ENCODE data around the gene SULT1C4. TPM values are rescaled to one million over a fixed set of nuclear protein-coding genes. Genes with fewer than 3 reads are reported as not detected.

Gene SULT1C4
- total and polyA plus RNA-seq, 3 donors from 2014 or later: 0.63 to 3.5 (median 1.1) TPM

GRCh38 chr2:108346827-108347226 lies 30.9 kb upstream of the SULT1C4 start:
- Histone ChIP-seq H3K4me3 (no peak overlapping the region), H3K9me3 (no peaks in the 10 kb centered on the region), H3K36me3 (ENCODE audit: low read depth, missing control alignments) (no peaks in the 10 kb centered on the region), H3K27me3 (no peaks in the 10 kb centered on the region), H3K27ac (no peak overlapping the region), H3K4me1 (no peaks in the 10 kb centered on the region)
- no peak for TF ChIP-seq CTCF (IDR thresholded peaks at IDR 0.05)
- no peak for TF ChIP-seq POLR2A (IDR thresholded peaks at IDR 0.05)
- 38 to 60% methylated on average over 3 of the region's 3 CpGs for WGBS, 2 donors
- DNase-seq: no peak
- intact Hi-C loops (cut with DNase I; ENCODE audit: low total_unique reads): no loop called here

- Histone ChIP-seq H3K27me3 (no peaks in the 10 kb centered on the region), H3K9me3 (no peaks in the 10 kb centered on the region), H3K36me3 (ENCODE audit: low read depth, missing control alignments) (no peaks in the 10 kb centered on the region), H3K4me1 (no peaks in the 10 kb centered on the region), H3K4me3 (no peak overlapping the region), H3K27ac (no peak overlapping the region)
- DNase-seq: no peak
- 84 to 85% methylated on average over 3 of the region's 3 CpGs for WGBS, 2 donors
- intact Hi-C loops (cut with DNase I; ENCODE audit: low total_unique reads): no loop called here
- TF ChIP-seq CTCF (IDR thresholded peaks at IDR 0.05) (no peak), POLR2A (IDR thresholded peaks at IDR 0.05) (no peak)
These were observed 30.0 kb upstream of the SULT1C4 start for GRCh38 chr2:108347786-108348185.

DNA sequence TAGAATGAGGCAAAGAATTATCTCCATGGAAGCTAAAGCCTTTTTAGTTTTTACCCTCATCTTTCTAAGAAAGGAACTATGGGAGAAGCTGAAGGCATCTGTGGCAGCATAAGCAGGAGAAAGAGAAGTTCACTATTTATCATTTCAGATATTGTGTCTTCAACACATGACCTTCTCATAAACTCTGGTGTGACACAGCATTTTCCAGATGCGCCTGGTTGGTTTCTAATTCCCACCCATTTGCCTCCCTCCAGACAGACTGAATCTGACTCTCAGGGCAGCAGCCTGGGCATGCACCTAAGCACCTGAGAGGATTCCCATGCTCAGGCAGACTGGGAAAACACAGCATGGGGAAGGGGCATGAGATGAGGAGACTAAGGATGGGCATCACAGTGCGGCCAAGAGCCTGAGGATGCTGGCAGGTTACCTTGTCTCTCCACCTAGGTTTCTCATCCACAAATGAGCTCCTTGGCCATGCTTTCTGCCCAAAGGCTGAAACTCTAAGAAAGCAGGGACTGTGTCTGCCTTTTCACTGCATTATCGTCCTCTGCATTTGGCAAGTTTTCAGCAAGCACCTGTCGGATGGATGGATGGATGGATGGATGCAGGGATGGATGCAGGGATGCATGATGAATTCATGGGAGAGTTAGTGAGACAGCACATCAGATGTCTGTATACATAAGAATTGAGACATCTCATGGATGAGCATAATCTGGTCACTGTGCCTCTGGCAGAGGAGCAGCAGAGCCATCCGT lies 28.8 kb upstream of the SULT1C4 start:
- intact Hi-C loops (cut with DNase I; ENCODE audit: low total_unique reads): no loop called here
- TF ChIP-seq POLR2A (IDR thresholded peaks at IDR 0.05): no peak
- TF ChIP-seq CTCF (IDR thresholded peaks at IDR 0.05): no peak
- Histone ChIP-seq H3K9me3 (no peaks in the 10 kb centered on the region), H3K4me3 (no peak overlapping the region), H3K27me3 (no peaks in the 10 kb centered on the region), H3K4me1 (no peaks in the 10 kb centered on the region), H3K36me3 (ENCODE audit: low read depth, missing control alignments) (no peaks in the 10 kb centered on the region), H3K27ac (no peak overlapping the region)
- DNase-seq: no peak
- 86 to 92% methylated on average over 5 of the region's 5 CpGs for WGBS, 2 donors

- no peak for DNase-seq
- H3K4me1 ChIP-seq: no peaks in the 10 kb centered on the region
- H3K9me3 ChIP-seq: no peaks in the 10 kb centered on the region
- no peak for TF ChIP-seq CTCF (IDR thresholded peaks at IDR 0.05)
- no peak for TF ChIP-seq POLR2A (IDR thresholded peaks at IDR 0.05)
- WGBS, 2 donors: 88 to 90% methylated on average over 2 of the region's 2 CpGs
- H3K27me3 ChIP-seq: no peaks in the 10 kb centered on the region
- H3K27ac ChIP-seq: no peak overlapping the region
- H3K36me3 ChIP-seq (ENCODE audit: low read depth, missing control alignments): no peaks in the 10 kb centered on the region
- intact Hi-C loops (cut with DNase I; ENCODE audit: low total_unique reads): no loop called here
- no peak overlapping the region for H3K4me3 ChIP-seq
These were observed 28.2 kb upstream of the SULT1C4 start for GRCh38 chr2:108349571-108349928.

DNA sequence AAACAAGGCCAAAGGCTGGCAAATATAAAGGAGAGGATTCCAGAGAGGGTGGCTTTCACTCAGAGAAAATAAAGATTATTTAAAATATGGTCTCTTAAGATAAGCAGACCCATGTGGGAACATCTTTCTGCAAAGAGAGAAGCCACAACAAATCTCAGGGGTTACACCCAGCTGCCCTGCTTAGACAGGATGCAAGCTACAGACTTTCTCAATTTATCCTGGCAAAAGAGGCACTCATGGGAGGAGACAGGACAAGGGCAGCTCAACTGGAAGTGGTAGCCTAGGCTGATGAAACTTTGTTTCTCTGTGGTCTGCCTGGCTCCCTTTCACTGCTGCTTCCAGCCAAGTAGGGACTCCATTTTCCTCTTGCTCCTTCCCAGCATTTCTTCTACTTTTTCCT lies 25.9 kb upstream of the SULT1C4 start:
- DNase-seq: no peak
- TF ChIP-seq POLR2A (IDR thresholded peaks at IDR 0.05) (no peak), CTCF (IDR thresholded peaks at IDR 0.05) (no peak)
- Histone ChIP-seq H3K36me3 (ENCODE audit: low read depth, missing control alignments) (no peaks in the 10 kb centered on the region), H3K4me1 (no peaks in the 10 kb centered on the region), H3K27me3 (no peaks in the 10 kb centered on the region), H3K4me3 (no peak overlapping the region), H3K27ac (no peak overlapping the region), H3K9me3 (no peaks in the 10 kb centered on the region)
- intact Hi-C loops (cut with DNase I; ENCODE audit: low total_unique reads): no loop called here
